Measurements from ENCODE around the gene SH3PXD2A. TPM values are rescaled to one million over a fixed set of nuclear protein-coding genes. Genes with fewer than 3 reads are reported as not detected.

The SH3PXD2A gene
- total RNA-seq, 1 donor: 29.0 TPM

DNA sequence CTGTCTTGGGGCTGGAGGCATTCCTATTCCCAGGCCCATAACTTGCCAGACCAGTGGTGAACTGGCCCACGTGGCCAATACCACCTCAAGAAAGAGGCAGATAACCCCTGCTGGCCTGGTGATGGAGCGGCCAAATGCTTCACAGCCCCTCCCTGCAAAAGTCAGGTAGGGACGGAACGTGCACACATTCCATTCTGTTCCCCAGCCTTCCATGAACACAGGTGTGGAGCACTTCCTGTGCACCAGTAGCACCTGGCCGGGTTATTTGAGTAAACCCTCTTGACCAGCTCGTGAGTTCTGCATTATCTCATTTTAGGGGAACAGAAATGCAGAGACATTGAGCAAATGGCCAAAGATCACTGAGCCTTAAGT is 134.4 kb downstream of the SH3PXD2A start:
- Histone ChIP-seq H3K4me3 (ENCODE audit: insufficient read depth, low read length) (no peak overlapping the region), H3K4me1 (ENCODE audit: insufficient read depth, low read length) (peaks cover 6% of the 10 kb centered on the region), H2AFZ (ENCODE audit: low read length) (no peak overlapping the region), H3K27me3 (ENCODE audit: insufficient read depth, low read length) (no peaks in the 10 kb centered on the region), H3K36me3 (ENCODE audit: insufficient read depth, low read length) (no peaks in the 10 kb centered on the region), H3K79me2 (ENCODE audit: insufficient read depth, low read length) (no peaks in the 10 kb centered on the region), H3K9me3 (ENCODE audit: low read depth, low read length) (no peaks in the 10 kb centered on the region), H4K20me1 (ENCODE audit: insufficient read depth, low read length) (peaks cover 2% of the 10 kb centered on the region), H3K27ac (ENCODE audit: low read depth, low read length) (no peak overlapping the region), H3K4me2 (ENCODE audit: insufficient read depth, low read length) (no peak overlapping the region)
- no peak for DNase-seq (ENCODE audit: insufficient read length, low spot score, missing footprints)
- no peak for TF ChIP-seq CTCF (IDR thresholded peaks at IDR 0.05; ENCODE audit: extremely low read depth, low read depth, low read length)

DNA sequence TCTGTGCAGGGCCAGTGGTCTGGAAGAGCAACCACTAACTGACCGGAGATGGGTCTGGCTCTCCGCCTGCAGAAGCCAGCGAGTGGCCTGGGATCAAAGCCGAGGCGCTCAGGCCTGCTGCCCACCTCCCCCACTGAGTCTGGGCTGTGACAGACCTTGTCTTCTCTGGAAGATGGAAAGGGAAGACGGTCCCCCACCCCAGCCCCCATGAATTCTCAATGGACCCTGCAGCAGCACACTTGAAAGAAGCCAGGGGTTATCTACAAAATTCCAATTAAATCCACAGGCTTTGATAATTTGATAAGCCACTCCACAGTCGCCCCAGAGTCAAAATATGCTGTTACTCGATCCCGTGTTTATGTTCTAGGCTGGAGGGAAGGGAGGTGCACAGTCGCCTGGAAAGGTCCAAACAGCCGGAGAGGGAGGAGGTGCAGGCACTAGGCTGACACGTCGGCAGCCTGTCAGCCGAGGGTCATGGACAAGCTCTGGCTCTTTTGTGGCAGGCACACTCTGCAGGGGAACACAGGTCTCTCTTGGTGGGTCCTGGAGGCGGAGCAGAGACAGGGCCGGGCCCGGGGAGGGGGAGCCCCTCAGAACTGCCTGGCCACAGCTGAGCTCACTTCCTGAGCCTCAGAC is 134.9 kb downstream of the SH3PXD2A start:
- no peaks in the 10 kb centered on the region for H3K9me3 ChIP-seq (ENCODE audit: low read depth, low read length)
- no peak for TF ChIP-seq CTCF (IDR thresholded peaks at IDR 0.05; ENCODE audit: extremely low read depth, low read depth, low read length)
- no peaks in the 10 kb centered on the region for H3K27me3 ChIP-seq (ENCODE audit: insufficient read depth, low read length)
- no peaks in the 10 kb centered on the region for H3K79me2 ChIP-seq (ENCODE audit: insufficient read depth, low read length)
- H3K4me1 ChIP-seq (ENCODE audit: insufficient read depth, low read length): peaks cover 11% of the 10 kb centered on the region
- H3K4me3 ChIP-seq (ENCODE audit: insufficient read depth, low read length): no peak overlapping the region
- H4K20me1 ChIP-seq (ENCODE audit: insufficient read depth, low read length): peaks cover 2% of the 10 kb centered on the region
- H3K27ac ChIP-seq (ENCODE audit: low read depth, low read length): no peak overlapping the region
- DNase-seq (ENCODE audit: insufficient read length, low spot score, missing footprints): peak; percentile 64
- H3K4me2 ChIP-seq (ENCODE audit: insufficient read depth, low read length): no peak overlapping the region
- no peaks in the 10 kb centered on the region for H3K36me3 ChIP-seq (ENCODE audit: insufficient read depth, low read length)
- H2AFZ ChIP-seq (ENCODE audit: low read length): no peak overlapping the region

DNA sequence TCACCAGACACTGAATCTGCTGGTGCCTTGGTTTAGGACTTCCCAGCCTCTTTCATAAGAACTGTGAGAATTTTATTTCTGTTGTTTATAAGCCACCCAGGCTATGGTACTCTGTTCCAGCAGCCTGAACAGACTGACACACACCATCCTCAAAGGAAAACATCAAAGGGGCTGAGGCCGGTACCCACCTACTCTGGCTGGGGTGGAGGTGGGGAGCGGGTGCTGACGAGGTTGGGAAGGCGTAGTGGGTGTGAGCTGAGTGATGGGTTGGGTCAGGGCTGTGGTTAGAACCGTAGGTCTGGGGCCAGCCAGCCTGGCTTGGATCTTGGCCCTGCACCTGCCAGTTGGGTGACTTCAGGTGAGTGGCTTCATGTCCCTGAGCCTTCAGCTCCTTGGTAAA is 136.3 kb downstream of the SH3PXD2A start:
- no peak for TF ChIP-seq CTCF (IDR thresholded peaks at IDR 0.05; ENCODE audit: extremely low read depth, low read depth, low read length)
- H3K27me3 ChIP-seq (ENCODE audit: insufficient read depth, low read length): no peaks in the 10 kb centered on the region
- H3K4me1 ChIP-seq (ENCODE audit: insufficient read depth, low read length): peaks cover 18% of the 10 kb centered on the region
- no peak overlapping the region for H3K27ac ChIP-seq (ENCODE audit: low read depth, low read length)
- no peaks in the 10 kb centered on the region for H3K79me2 ChIP-seq (ENCODE audit: insufficient read depth, low read length)
- no peaks in the 10 kb centered on the region for H3K9me3 ChIP-seq (ENCODE audit: low read depth, low read length)
- H3K36me3 ChIP-seq (ENCODE audit: insufficient read depth, low read length): no peaks in the 10 kb centered on the region
- no peak overlapping the region for H2AFZ ChIP-seq (ENCODE audit: low read length)
- H3K4me2 ChIP-seq (ENCODE audit: insufficient read depth, low read length): no peak overlapping the region
- DNase-seq (ENCODE audit: insufficient read length, low spot score, missing footprints): no peak
- H4K20me1 ChIP-seq (ENCODE audit: insufficient read depth, low read length): no peaks in the 10 kb centered on the region
- no peak overlapping the region for H3K4me3 ChIP-seq (ENCODE audit: insufficient read depth, low read length)

DNA sequence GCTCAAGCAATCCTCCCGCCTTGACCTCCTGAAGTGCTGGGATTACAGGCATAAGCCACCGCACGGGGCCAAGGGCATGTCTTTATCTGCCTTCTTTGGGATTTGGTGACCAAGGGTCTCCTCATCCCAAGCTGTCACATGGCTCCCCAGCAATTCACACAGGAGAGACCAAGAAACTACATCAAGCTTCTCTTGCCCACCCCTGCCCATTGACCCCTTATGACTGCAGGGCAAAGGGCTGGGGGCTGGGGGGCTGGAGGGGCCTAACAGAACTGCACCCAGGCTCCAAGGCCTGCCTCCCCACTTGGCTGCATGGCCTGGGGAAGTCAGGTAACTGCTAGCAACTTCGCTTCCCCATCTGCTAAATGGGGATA is 137.1 kb downstream of the SH3PXD2A start:
- Histone ChIP-seq H3K4me1 (ENCODE audit: insufficient read depth, low read length) (peaks cover 18% of the 10 kb centered on the region), H3K4me3 (ENCODE audit: insufficient read depth, low read length) (no peak overlapping the region), H3K27me3 (ENCODE audit: insufficient read depth, low read length) (no peaks in the 10 kb centered on the region), H3K36me3 (ENCODE audit: insufficient read depth, low read length) (no peaks in the 10 kb centered on the region), H2AFZ (ENCODE audit: low read length) (no peak overlapping the region), H3K4me2 (ENCODE audit: insufficient read depth, low read length) (no peak overlapping the region), H4K20me1 (ENCODE audit: insufficient read depth, low read length) (no peaks in the 10 kb centered on the region), H3K9me3 (ENCODE audit: low read depth, low read length) (no peaks in the 10 kb centered on the region), H3K27ac (ENCODE audit: low read depth, low read length) (no peak overlapping the region), H3K79me2 (ENCODE audit: insufficient read depth, low read length) (no peaks in the 10 kb centered on the region)
- no peak for TF ChIP-seq CTCF (IDR thresholded peaks at IDR 0.05; ENCODE audit: extremely low read depth, low read depth, low read length)
- DNase-seq (ENCODE audit: insufficient read length, low spot score, missing footprints): no peak
